Urinary bladder (tissue), 4 donors: ENCODE data around the gene KRT86. TPM values are rescaled to one million over a fixed set of nuclear protein-coding genes. Genes with fewer than 3 reads are reported as not detected.
"Not testable (repeated sequence)": the region's sequence is repeated elsewhere in the genome, so short reads cannot be mapped to it uniquely, and the experiment has no call there.

ENCODE experiments used
- DNase-seq: peaks from one replicate; pipeline ENCODE4 v3.0.0-alpha.2; 2015; ENCODE audit errors: extremely low spot score
- H3K27ac ChIP-seq: one replicate; pipeline ENCODE4 v1.5.1; 2013; ENCODE audit warnings: low read depth, mild to moderate bottlenecking, moderate library complexity
- H3K36me3 ChIP-seq: one replicate; pipeline ENCODE4 v1.6.1; 2013; ENCODE audit warnings: mild to moderate bottlenecking, moderate library complexity; ENCODE audit not compliant: insufficient read depth
- H3K4me1 ChIP-seq: one replicate; pipeline ENCODE4 v1.6.1; 2013; ENCODE audit warnings: mild to moderate bottlenecking, moderate library complexity; ENCODE audit not compliant: insufficient read depth
- H3K4me3 ChIP-seq: one replicate; pipeline ENCODE4 v1.5.1; 2013; ENCODE audit warnings: low read depth, low read length
- WGBS: extraction: QIAGEN DNeasy Blood & Tissue Kit; methylation state at CpG from one replicate; pipeline ENCODE4 v1.1.7; 2013; 5-methylcytosine and 5-hydroxymethylcytosine counted together
- polyA plus RNA-seq: library from polyadenylated mRNA; stranded (reverse); fragments of 200-250 nt; gene quantifications from one replicate; pipeline ENCODE4 v1.2.3, GENCODE V29; 2013
- total RNA-seq: library from RNA; depleted of rRNA; stranded (reverse); fragments of >200 nt; gene quantifications from one replicate; pipeline ENCODE4 v1.2.3, GENCODE V29; 2014
- donor health status: healthy with polysubstance abuse.
- donor health status: healthy.

The KRT86 gene
- total and polyA plus RNA-seq, 2 donors: 0.15 TPM; not detected in 1

DNA sequence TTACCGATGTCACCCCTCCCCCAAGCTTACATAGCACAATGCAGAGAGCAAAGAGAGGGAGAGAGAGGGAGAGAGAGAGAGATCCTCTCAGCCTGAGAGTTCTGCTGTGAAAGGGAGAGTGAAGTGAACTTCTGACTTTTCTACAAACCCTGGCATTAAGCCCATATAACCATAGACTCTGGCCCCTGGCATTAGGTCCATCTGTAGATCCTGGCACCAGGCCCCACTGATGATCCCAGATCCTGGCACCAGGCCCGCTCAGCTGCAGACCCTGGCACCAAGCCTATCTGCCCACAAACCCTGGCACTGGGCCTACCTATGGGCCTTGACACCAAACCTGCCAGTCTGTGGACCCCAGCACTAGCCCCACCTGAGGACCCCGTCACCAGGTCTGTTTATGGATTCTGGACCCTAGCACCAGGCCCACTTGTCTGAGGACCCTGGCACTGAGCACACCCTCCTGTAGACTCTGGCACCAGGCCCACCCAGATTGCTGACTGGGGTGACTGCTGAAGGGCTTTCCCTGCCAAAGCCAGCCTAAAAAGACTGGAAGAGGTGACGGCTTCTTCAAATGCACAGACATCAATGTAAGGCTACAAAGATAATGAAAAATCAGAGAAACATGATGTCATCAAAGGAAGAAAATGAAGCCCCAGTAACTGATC, 61.3 kb downstream of the KRT86 start:
- Histone ChIP-seq H3K4me1 (no peaks in the 10 kb centered on the region), H3K4me3 (no peak overlapping the region), H3K27ac (no peak overlapping the region), H3K36me3 (no peaks in the 10 kb centered on the region)
- WGBS: 79% methylated on average over 4 of the region's 4 CpGs
- no peak for DNase-seq

GRCh38 chr12:52336641-52337040, 62.2 kb downstream of the KRT86 start:
- H3K4me1 ChIP-seq: no peaks in the 10 kb centered on the region
- no peak overlapping the region for H3K4me3 ChIP-seq
- 80% methylated on average over 2 of the region's 2 CpGs for WGBS
- DNase-seq: no peak
- no peaks in the 10 kb centered on the region for H3K36me3 ChIP-seq
- H3K27ac ChIP-seq: no peak overlapping the region

DNA sequence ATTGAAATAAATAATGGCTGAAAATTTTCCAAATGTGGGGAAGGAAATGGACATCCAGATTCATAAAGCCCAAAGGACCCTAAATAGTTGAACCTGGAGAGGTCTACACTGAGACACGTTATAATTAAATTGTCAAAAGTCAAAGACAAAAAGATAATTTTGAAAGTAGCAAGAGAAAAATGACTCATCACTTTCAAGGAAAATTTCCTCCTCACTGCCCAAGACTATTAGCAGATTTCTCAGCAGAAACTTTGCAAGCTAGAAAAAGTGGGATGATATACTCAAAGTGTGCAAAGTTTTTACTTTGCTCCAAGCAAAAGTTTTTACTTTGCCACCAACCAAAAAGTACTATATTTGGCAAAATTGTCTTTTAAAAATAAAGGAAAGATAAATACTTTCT, 62.6 kb downstream of the KRT86 start:
- Histone ChIP-seq H3K36me3 (no peaks in the 10 kb centered on the region), H3K4me1 (no peaks in the 10 kb centered on the region), H3K4me3 (no peak overlapping the region), H3K27ac (no peak overlapping the region)
- WGBS: 63% methylated on average over 1 of the region's 1 CpG
- DNase-seq: no peak

DNA sequence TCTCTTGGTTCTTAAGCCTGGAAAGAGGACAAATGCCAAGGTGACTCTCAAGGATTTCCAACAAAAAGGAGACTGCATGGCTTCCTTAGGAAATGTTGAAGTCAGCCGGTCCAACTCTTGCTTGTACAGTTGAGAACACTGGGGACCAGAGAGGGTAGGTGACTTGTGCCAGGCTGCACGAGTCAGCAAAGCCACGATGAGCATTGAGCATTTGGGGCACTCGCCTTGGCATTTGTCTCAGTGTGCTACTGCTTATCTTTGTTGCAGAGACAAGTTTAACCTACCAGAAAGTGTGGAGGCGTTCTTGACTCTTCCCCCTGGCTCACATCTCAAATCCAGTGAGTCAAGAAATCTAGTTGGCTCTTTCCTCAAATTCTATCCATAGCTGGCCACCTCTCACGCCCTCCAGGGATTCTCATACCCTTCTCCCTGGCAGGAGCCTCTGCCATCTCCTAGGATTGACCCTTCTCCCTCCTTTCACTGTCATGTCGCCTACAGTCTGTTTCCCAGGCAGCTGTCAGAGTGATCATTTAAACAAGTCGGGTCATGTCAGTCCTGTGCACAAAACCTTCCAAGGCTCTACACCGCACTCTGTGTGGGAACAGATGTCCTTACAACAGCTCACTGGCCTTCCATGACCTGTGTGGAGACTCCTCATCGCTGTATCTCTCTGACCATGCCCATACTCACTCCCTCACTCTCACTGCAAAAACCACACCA, 64.0 kb downstream of the KRT86 start:
- Histone ChIP-seq H3K4me3 (no peak overlapping the region), H3K36me3 (no peaks in the 10 kb centered on the region), H3K4me1 (no peaks in the 10 kb centered on the region), H3K27ac (no peak overlapping the region)
- no peak for DNase-seq
- 78% methylated on average over 10 of the region's 10 CpGs for WGBS

DNA sequence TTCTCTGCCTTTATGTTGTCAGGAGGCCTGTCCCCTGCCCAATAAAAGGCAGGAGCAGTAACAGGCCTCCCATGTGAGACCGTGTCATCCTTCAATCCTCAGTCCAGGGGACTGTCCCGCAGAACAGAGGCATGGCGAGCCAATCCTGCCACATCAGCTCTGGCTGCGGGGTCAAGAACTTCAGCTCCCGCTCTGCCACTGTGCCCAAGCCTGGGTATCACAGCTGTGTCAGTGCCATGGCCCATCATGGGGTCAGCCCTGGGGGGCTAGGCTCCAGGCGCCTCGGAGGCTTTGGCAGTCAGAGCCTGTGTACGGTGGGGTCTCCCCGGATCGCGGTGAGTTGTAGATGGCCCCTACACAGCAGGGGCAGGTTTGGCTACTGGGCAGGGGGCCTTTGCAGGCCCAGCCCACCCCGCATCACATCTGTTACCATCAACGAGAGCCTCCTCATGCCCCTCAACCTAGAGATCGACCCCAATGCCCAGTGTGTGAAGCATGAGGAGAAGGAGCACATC, 66.7 kb downstream of the KRT86 start:
- 89% methylated on average over 14 of the region's 14 CpGs for WGBS
- Histone ChIP-seq H3K4me1 (no peaks in the 10 kb centered on the region), H3K4me3 (no peak overlapping the region), H3K27ac (no peak overlapping the region), H3K36me3 (no peaks in the 10 kb centered on the region)
- DNase-seq: no peak

- 92% methylated on average over 2 of the region's 2 CpGs for WGBS
- Histone ChIP-seq H3K36me3 (no peaks in the 10 kb centered on the region), H3K27ac (no peak overlapping the region), H3K4me1 (no peaks in the 10 kb centered on the region), H3K4me3 (no peak overlapping the region)
- no peak for DNase-seq
These were observed 68.5 kb downstream of the KRT86 start for GRCh38 chr12:52342781-52343490.

GRCh38 chr12:52343550-52343949, 69.1 kb downstream of the KRT86 start:
- Histone ChIP-seq H3K4me1 (no peaks in the 10 kb centered on the region), H3K27ac (no peak overlapping the region), H3K36me3 (no peaks in the 10 kb centered on the region), H3K4me3 (no peak overlapping the region)
- WGBS: 73% methylated on average over 2 of the region's 2 CpGs
- DNase-seq: no peak

DNA sequence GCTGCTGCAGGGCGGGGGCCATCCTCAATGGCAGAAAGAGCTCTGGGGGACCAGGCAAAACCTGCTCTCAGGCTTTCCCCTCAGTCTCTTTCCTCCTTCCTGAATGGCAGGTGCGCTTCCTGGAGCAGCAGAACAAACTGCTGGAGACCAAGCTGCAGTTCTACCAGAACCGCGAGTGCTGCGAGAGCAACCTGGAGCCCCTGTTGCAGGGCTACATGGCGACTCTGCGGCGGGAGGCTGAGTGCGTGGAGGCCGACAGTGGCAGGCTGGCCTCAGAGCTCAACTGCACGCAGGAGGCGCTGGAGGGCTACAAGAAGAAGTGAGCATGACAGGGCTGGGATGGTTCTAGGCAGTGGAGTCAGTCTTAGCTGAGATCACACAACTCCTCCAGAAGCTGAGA, 69.7 kb downstream of the KRT86 start:
- no peak for DNase-seq
- H3K36me3 ChIP-seq: no peaks in the 10 kb centered on the region
- WGBS: 95% methylated on average over 12 of the region's 12 CpGs
- no peak overlapping the region for H3K4me3 ChIP-seq
- H3K4me1 ChIP-seq: no peaks in the 10 kb centered on the region
- no peak overlapping the region for H3K27ac ChIP-seq

DNA sequence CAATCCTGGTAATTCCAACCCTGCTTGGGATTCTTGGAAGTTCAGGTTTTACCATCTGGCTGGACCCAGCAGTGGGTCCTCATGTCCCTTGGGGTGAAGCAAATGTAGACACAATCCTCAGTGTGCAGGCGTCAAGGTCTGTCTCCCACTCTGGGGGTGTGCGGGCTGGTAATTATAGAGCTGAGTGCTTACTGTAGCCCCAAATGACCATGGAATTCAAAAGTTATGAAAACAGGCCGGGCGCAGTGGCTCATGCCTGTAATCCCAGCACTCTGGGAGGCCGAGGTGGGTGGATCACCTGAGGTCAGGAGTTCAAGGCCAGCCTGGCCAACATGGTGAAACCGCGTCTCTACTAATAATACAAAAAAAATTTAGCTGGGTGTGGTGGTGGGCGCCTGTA, 70.6 kb downstream of the KRT86 start:
- H3K4me1 ChIP-seq, H3K27ac ChIP-seq, DNase-seq, H3K36me3 ChIP-seq, H3K4me3 ChIP-seq: not testable (repeated sequence)
- WGBS: 89% methylated on average over 8 of the region's 8 CpGs

DNA sequence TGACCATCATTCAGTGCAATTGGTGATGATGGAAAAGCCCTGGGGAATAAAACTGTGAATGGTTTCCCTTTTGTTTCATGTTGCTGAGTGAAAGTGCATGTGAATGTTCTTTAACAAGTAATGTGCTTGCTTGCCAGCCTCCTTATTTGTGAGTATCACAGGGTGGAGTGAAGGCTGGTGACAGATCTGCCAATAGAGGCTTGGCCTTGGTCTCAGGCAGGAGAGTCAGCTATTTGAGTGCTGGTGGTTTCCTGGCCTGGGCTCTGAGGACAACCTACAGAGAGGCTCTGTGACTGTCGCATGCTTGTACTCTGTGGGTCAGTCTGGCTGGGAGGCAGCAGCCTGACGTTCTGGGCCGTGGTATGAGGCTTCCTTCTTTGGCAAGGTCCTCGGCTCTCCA, 72.1 kb downstream of the KRT86 start:
- no peak overlapping the region for H3K4me3 ChIP-seq
- H3K27ac ChIP-seq: no peak overlapping the region
- no peaks in the 10 kb centered on the region for H3K36me3 ChIP-seq
- WGBS: 65% methylated on average over 4 of the region's 4 CpGs
- H3K4me1 ChIP-seq: no peaks in the 10 kb centered on the region
- no peak for DNase-seq

DNA sequence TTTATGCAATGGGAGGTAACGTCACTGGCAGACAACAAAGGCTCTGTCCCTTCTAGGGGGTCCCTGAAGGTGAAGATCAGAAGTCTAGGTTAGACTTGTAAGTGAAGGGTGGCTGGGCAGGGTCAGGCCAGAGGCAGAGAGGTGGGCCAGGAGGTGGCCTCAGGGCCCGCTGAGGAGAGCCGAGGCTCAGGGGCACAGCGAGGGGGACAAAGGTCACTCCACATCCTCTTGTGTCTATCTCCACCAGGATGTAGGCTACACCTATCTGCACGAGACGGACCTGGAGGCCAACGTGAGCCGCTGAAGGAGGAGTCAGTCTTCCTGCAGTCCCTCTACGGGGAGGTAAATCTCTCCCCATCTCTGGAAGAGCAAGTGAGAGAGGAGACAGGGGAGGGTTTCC, 72.6 kb downstream of the KRT86 start:
- H3K27ac ChIP-seq: no peak overlapping the region
- H3K4me3 ChIP-seq: no peak overlapping the region
- WGBS: 85% methylated on average over 9 of the region's 9 CpGs
- DNase-seq: no peak
- H3K4me1 ChIP-seq: no peaks in the 10 kb centered on the region
- no peaks in the 10 kb centered on the region for H3K36me3 ChIP-seq

DNA sequence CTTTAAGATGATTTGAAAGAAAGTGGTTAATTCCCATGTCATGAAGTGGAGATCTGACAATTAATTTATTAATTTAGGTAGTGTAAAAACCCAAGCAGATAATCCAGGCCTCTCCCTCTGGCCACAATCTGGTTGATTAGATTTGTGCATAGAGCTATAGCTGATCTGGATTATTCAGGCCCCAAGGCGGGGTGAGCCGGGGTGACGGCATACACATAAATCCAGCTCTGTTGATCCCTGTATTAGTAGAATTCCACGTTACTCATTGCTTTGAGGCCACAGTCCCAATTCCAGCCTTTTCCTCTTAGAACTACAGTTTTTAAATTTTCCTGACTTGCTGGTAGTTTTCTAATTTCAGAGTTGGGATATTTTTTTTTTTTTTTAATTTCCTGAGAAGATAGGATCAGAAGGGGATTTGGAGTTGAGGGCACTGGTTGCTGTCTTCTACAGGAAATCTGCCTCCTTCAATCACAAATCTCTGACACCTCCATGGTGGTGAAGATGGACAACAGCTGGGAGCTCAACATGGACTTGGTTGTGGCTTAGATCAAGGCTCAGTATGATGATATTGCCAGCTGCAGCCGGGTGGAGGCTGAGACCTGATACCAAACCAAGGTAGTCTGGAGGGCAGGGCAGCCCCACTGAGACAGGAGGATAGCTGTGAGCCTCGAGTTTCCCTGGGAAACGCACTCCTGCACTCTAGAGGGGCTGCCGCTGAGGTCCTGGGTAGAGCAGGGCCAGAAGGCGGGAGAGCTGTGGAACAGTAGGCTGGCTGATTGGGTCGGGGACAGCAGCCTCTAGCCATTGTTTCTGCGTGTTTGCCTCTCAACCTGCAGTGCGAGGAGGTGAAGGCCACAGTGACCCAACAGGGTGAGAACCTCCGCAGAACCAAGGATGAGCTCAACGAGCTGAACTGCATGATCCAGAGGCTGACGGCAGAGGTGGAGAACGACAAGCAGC, 73.4 kb downstream of the KRT86 start:
- no peak for DNase-seq
- 73% methylated on average over 16 of the region's 16 CpGs for WGBS
- Histone ChIP-seq H3K36me3 (no peaks in the 10 kb centered on the region), H3K4me3 (no peak overlapping the region), H3K4me1 (no peaks in the 10 kb centered on the region), H3K27ac (no peak overlapping the region)

DNA sequence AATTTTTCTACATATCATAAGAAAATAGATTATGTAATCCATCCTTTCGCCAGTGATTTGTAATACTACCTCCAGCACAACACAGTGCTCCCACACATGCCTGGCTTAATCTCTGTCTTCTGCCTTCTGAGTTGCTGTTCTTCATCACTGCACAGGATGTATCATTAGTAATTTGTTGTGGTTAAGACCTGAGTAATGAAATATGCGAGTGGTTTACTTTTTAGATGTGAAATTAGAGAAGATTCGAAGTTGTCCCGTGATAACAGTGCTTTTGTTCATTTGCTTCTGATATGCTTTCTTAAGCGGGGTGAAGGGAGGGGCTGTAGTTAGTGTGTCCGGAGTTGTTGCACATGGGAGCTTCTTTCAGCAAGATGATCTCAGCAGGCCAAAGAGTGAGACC, 74.8 kb downstream of the KRT86 start:
- Histone ChIP-seq H3K36me3 (no peaks in the 10 kb centered on the region), H3K4me1 (no peaks in the 10 kb centered on the region)
- 62% methylated on average over 6 of the region's 6 CpGs for WGBS

More for the DNA sequence above, 74.8 kb downstream of the KRT86 start:
- no peak overlapping the region for H3K4me3 ChIP-seq
- DNase-seq: no peak
- no peak overlapping the region for H3K27ac ChIP-seq
